NCI-H1092 treated with DMSO at 0.1 percent for 48 hours (cell line): ENCODE data around the gene ADAMTS16.
"Not testable (repeated sequence)": the region's sequence is repeated elsewhere in the genome, so short reads cannot be mapped to it uniquely, and the experiment has no call there.

Experiments
- DNase-seq: peaks from one replicate; lab custom pipeline; 2025; lab: John Stamatoyannopoulos, UW

The ADAMTS16 gene

GRCh38 chr5:5139777-5140478 is at the start of gene ADAMTS16:
Gene ADAMTS16 (plus strand): TSS chr5:5140330. CDS start chr5:5140468, 138 bp downstream.
- no peak for DNase-seq

GRCh38 chr5:5092149-5092548 is 48.0 kb upstream of the ADAMTS16 start:
- DNase-seq, result no peak

- no peak for DNase-seq
Measured at GRCh38 chr5:5100635-5101034, 39.5 kb upstream of the ADAMTS16 start.

DNA sequence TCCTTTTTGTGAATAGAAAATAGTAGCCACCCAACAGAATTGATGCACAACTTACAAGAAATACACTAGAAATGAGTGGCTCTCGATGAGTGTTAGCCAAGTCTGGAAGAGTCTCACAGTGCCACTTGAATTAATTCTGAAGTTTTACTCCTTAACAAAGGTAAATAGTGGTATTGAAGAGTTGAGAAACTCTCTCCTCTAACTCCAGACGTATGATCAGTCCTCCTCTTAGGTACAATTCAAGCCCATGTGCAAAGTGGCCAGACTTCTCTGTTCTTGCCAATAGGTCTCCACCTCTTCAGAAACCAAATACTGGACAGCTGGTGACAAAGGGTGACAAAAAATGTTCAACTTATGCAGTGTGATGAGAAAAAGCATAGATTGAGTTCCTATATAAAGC is 38.5 kb upstream of the ADAMTS16 start:
- DNase-seq, result no peak

DNA sequence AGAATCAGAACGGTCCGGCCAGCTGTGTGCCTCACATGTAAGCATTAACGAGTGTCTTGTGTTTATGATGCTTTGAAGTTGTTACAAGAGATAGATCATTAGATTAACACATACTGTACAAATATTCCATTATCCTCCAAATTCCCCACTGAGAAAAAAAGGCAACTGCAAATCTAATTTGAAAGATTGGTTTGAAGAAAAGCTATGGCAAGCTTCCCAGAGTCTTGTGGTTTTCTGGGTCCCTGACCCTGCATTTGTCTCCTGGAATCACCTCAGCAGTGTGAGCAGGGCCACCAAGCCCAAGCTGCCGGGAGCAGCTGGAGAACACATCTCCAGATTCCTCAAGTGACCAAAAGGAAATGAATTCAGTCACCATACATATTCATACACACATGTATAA is 36.9 kb upstream of the ADAMTS16 start:
- DNase-seq, result no peak

DNA sequence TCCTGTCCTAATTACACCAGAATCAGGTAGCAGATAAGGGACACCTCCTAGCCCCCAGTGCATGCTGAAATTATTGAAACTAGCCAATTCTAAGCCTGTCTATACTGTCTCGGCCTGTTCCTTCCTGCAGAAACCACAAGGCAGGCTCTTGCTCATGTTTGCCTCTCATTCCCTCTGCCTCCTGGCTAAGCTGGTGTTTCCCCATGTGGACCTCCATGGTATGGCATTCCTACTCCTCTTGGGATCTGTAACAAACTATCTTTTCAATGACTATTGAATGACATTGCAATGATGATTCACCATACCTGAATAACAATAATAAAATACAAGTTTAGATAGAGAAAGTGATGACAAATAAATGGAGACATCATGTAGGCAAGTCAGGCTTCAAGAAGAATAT is 35.6 kb upstream of the ADAMTS16 start:
- no peak for DNase-seq

- no peak for DNase-seq
Measured at GRCh38 chr5:5105531-5105930, 34.6 kb upstream of the ADAMTS16 start.

- DNase-seq, result no peak
Measured at GRCh38 chr5:5116956-5117355, 23.2 kb upstream of the ADAMTS16 start.

DNA sequence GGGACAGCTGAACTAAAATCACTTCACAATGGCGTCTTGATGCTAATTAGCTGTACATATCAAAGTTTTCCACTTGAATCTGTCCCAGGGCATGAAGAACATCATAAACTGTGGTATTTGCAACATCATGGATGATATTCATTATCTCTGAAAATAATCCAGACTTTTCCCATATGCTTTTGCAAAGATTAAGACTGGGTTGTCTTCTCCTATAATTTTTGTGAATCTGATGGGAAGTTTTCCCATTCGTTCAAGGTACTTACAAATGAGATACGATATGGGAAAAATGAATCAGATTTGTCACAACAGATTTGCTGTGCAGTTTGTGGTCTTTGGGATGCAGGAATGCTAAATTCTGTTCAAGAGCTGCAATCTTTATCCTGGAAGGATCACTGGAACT is 17.4 kb upstream of the ADAMTS16 start:
- DNase-seq, result no peak

GRCh38 chr5:5124231-5124630 is 15.9 kb upstream of the ADAMTS16 start:
- no peak for DNase-seq

GRCh38 chr5:5126444-5126843 is 13.7 kb upstream of the ADAMTS16 start:
- DNase-seq, result no peak

GRCh38 chr5:5128766-5129165 is 11.4 kb upstream of the ADAMTS16 start:
- no peak for DNase-seq

- DNase-seq, result no peak
Measured at GRCh38 chr5:5132234-5132633, 7.9 kb upstream of the ADAMTS16 start.

- DNase-seq, result no peak
Measured at GRCh38 chr5:5132693-5133295, 7.3 kb upstream of the ADAMTS16 start.

DNA sequence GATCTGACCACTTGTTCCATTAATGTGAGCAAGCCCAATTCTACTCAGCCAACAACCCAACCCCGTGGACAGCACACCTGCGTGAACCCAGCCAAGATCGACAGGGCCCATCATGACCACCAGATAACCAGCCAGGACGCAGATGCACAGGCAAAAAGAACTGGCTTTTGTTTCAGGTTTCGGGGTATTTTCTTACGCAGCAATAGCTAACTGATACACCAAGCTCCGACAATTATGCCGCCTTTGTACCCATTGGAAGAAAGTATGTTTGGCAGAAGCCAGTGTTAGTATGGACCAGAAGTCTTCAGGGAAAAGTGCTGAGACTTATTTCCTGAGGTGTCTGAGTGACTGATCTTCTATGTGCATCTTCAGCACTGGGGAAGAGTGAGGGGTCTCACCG is 6.0 kb upstream of the ADAMTS16 start:
- DNase-seq, result no peak

- DNase-seq, result no peak
Measured at GRCh38 chr5:5135957-5136676, 4.0 kb upstream of the ADAMTS16 start.

GRCh38 chr5:5137851-5138250 is 2.3 kb upstream of the ADAMTS16 start:
- not testable (repeated sequence) for DNase-seq

- DNase-seq, result no peak
Measured at GRCh38 chr5:5139336-5139776, 774 bp upstream of the ADAMTS16 start.

DNA sequence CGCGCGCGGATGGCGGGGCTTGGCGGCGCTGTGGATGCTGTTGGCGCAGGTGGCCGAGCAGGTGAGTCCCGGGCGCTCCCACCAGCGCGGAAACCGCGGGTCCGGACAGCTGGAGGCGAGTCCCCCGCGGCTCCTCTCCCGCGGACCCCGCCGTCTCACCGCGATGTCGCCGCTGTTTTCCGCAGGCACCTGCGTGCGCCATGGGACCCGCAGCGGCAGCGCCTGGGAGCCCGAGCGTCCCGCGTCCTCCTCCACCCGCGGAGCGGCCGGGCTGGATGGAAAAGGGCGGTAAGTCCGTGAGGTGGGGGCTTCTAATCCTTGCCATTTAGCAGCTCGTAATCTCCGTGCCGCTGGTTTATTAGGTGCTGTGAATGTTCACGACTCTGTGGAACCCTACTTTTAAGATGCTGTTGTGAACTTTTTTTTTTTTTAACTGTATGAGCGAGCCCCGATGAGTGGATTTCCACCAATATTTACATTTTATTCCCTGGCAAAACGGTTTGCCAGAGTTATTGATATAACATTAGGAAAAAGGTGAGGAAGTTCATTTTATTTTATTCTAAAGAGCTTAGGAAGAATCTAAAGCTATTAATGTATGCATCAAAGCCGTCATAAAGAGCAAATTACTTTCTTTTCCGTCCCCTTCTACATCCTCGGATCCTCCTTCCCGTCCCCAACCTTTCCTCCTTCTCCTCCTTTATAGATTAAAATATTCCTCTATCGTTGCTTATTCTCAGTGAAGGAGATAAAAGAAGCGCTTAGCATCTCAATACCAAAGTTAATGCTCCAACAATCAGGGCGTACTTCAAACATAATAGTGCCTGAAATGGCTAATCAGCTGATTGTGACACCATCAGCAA is 579 bp downstream of the ADAMTS16 start:
- no peak for DNase-seq

- no peak for DNase-seq
Measured at GRCh38 chr5:5141339-5141599, 1.1 kb downstream of the ADAMTS16 start.

DNA sequence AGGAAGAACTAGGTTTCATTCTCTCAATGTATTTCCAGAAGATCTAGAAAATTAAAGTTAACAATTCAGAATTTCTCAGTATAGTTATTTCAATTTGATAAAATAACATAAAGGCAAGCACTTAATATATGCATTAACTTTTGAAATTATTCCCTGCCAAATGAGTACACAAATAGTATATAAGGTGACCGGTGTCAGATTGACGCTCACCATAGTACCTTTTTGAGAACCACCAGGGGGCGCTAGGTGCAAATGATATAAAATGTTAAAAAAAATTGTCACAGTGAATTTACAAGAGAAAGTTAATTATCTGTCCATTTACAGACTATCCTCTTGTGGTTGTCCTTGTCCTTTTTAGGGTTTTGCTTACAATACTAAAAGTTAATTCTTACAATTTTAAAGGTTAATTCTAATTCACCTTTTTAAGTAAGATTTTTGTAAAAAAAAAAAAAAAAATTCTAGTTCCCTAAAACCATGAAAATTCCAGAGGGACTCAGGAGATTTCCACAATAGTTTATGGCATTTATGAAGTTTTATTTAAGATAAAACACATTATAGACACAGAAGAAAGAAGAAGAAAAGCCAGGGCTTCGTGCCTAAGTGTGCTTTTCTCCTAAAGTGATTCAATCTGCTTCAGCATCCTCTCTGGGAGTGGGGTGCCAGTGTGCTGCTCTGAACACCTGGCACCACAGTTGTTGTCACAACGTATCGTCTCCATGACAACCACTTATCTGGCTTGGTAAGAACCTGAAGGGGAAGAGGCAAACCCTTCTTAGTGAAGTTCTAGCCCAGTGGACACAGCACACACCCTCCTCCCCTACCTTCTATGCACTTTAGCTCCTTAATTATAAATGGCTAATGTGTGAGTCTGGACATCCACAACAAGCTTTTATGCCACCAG is 1.7 kb downstream of the ADAMTS16 start:
- peak; percentile 53 for DNase-seq
